NCI-H1048 (cell line): ENCODE measurements around the gene FRMD5.
"Not testable (repeated sequence)": the region's sequence is repeated elsewhere in the genome, so short reads cannot be mapped to it uniquely, and the experiment has no call there.

Source experiments
- DNase-seq: peaks from one replicate; lab custom pipeline; 2025; lab: John Stamatoyannopoulos, UW

FRMD5 gene

GRCh38 chr15:43889042-43889441, 306.0 kb downstream of the FRMD5 start:
- DNase-seq, result no peak

- DNase-seq, result no peak
Measured at GRCh38 chr15:43887901-43888300, 307.2 kb downstream of the FRMD5 start.

- DNase-seq, result no peak
Measured at GRCh38 chr15:43886558-43886957, 308.5 kb downstream of the FRMD5 start.

GRCh38 chr15:43883571-43883970, 311.5 kb downstream of the FRMD5 start:
- no peak for DNase-seq

- no peak for DNase-seq
Measured at GRCh38 chr15:43881944-43882343, 313.1 kb downstream of the FRMD5 start.

GRCh38 chr15:43881245-43881644, 313.8 kb downstream of the FRMD5 start:
- DNase-seq, result no peak

- no peak for DNase-seq
Measured at GRCh38 chr15:43880406-43881194, 314.5 kb downstream of the FRMD5 start.

GRCh38 chr15:43879386-43880355, 315.4 kb downstream of the FRMD5 start:
- no peak for DNase-seq

GRCh38 chr15:43878446-43878845, 316.6 kb downstream of the FRMD5 start:
- DNase-seq, result no peak

GRCh38 chr15:43877371-43877770, 317.7 kb downstream of the FRMD5 start:
- DNase-seq, result no peak

- no peak for DNase-seq
Measured at GRCh38 chr15:43876872-43877271, 318.2 kb downstream of the FRMD5 start.

GRCh38 chr15:43873651-43874050, 321.4 kb downstream of the FRMD5 start:
- no peak for DNase-seq

- DNase-seq, result no peak
Measured at GRCh38 chr15:43872416-43873020, 322.6 kb downstream of the FRMD5 start.

GRCh38 chr15:43871835-43872234, 323.2 kb downstream of the FRMD5 start:
- no peak for DNase-seq

- DNase-seq, result no peak
Measured at GRCh38 chr15:43868406-43868805, 326.7 kb downstream of the FRMD5 start.

GRCh38 chr15:43867096-43867495, 328.0 kb downstream of the FRMD5 start:
- no peak for DNase-seq

- not testable (repeated sequence) for DNase-seq
Measured at GRCh38 chr15:43866636-43867035, 328.4 kb downstream of the FRMD5 start.

- no peak for DNase-seq
Measured at GRCh38 chr15:43859546-43859945, 335.5 kb downstream of the FRMD5 start.

GRCh38 chr15:43854801-43855200, 340.3 kb downstream of the FRMD5 start:
- no peak for DNase-seq

GRCh38 chr15:43852607-43853006, 342.5 kb downstream of the FRMD5 start:
- no peak for DNase-seq

- no peak for DNase-seq
Measured at GRCh38 chr15:43851251-43851650, 343.8 kb downstream of the FRMD5 start.

GRCh38 chr15:43845421-43845820, 349.6 kb downstream of the FRMD5 start:
- DNase-seq, result no peak

- DNase-seq, result not testable (repeated sequence)
Measured at GRCh38 chr15:43832485-43832884, 362.6 kb downstream of the FRMD5 start.
